GM12878 (cell line): ENCODE data around the gene ZNF608.

Experiments used
- CEBPB ChIP-seq, 2 experiments: fragments of 150-350 bp in 1 of 2; IDR thresholded peaks; 2 replicates each; pipeline ENCODE4 v1.6.1; 2012 to 2014; ENCODE audit warnings: low read depth in 2 of 2, low read length in 2 of 2, borderline replicate concordance in 1 of 2, inconsistent platforms in 1 of 2
- CEBPZ ChIP-seq: fragments of 150-350 bp; IDR thresholded peaks from 2 replicates; pipeline ENCODE4 v1.6.1; 2016; ENCODE audit warnings: low read depth, low read length
- E2F4 ChIP-seq: IDR thresholded peaks from 2 replicates; pipeline ENCODE4 v1.6.1; 2012; ENCODE audit warnings: low read depth, low read length, improper control_type of control experiment
- EGR1 ChIP-seq, 2 experiments: IDR thresholded peaks; 1 replicate in 1 of 2; 2 replicates in 1 of 2; pipeline ENCODE4 v1.6.1; 2011 to 2012; ENCODE audit warnings: low read depth in 2 of 2, low read length in 2 of 2, borderline replicate concordance in 1 of 2, mild to moderate bottlenecking in 1 of 2, moderate library complexity in 1 of 2
- MXI1 ChIP-seq: fragments of 150-350 bp; IDR thresholded peaks from 2 replicates; pipeline ENCODE4 v1.6.1; 2011; ENCODE audit warnings: low read depth, mild to moderate bottlenecking, inconsistent platforms, low read length, improper control_type of control experiment
- RCOR1 ChIP-seq: conservative IDR thresholded peaks from 2 replicates; pipeline ENCODE4 v1.6.1; 2012; ENCODE audit warnings: low read depth, low read length, improper control_type of control experiment
- SIN3A ChIP-seq: IDR thresholded peaks from 2 replicates; pipeline ENCODE4 v1.6.1; 2012; ENCODE audit warnings: low read depth, low read length, improper control_type of control experiment
- SMAD5 ChIP-seq: IDR thresholded peaks from 2 replicates; pipeline ENCODE4 v1.6.1; 2016; ENCODE audit warnings: antibody characterized with exemption, low read depth
- SP1 ChIP-seq: IDR thresholded peaks from one replicate; pipeline ENCODE4 v1.6.1; 2011; ENCODE audit warnings: low read depth, low read length
- YBX1 ChIP-seq: fragments of 450-650 bp; IDR thresholded peaks from 2 replicates; pipeline ENCODE4 v1.6.1; 2016; ENCODE audit warnings: antibody characterized with exemption
- YY1 ChIP-seq: IDR thresholded peaks from 2 replicates; pipeline ENCODE4 v1.6.1; 2011; ENCODE audit warnings: low read depth, mild to moderate bottlenecking, low read length
- TF ChIP-seq, protein P1 (sequence below), 3 experiments: IDR thresholded peaks in 2 of 3; conservative IDR thresholded peaks in 1 of 3; 2 replicates each; pipeline ENCODE4 v1.5.1; 2011; ENCODE audit warnings: low read depth in 3 of 3, low read length in 3 of 3, mild to moderate bottlenecking in 3 of 3, control low read depth in 2 of 3, moderate library complexity in 2 of 3, inconsistent platforms in 1 of 3, mixed read lengths in 1 of 3; ENCODE audit not compliant: control insufficient read depth in 2 of 3, insufficient read depth in 1 of 3; ENCODE audit errors: extremely low read depth in 1 of 3

- TF ChIP-seq, protein P1, sequence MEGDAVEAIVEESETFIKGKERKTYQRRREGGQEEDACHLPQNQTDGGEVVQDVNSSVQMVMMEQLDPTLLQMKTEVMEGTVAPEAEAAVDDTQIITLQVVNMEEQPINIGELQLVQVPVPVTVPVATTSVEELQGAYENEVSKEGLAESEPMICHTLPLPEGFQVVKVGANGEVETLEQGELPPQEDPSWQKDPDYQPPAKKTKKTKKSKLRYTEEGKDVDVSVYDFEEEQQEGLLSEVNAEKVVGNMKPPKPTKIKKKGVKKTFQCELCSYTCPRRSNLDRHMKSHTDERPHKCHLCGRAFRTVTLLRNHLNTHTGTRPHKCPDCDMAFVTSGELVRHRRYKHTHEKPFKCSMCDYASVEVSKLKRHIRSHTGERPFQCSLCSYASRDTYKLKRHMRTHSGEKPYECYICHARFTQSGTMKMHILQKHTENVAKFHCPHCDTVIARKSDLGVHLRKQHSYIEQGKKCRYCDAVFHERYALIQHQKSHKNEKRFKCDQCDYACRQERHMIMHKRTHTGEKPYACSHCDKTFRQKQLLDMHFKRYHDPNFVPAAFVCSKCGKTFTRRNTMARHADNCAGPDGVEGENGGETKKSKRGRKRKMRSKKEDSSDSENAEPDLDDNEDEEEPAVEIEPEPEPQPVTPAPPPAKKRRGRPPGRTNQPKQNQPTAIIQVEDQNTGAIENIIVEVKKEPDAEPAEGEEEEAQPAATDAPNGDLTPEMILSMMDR (IDR thresholded peaks at IDR 0.05 in 2 of 3, conservative IDR thresholded peaks at IDR 0.05 in 1 of 3; ENCODE audit: control insufficient read depth in 2 of 3, extremely low read depth in 1 of 3, insufficient read depth in 1 of 3, low read depth in 3 of 3, low read length in 3 of 3) = no peak
- TF ChIP-seq MXI1 (no peak), YBX1 (no peak), CEBPB (IDR thresholded peaks at IDR 0.05; ENCODE audit: borderline replicate concordance in 1 of 2, low read depth in 2 of 2, low read length in 2 of 2) (no peak), SMAD5 (no peak), E2F4 (no peak), SP1 (no peak), CEBPZ (no peak), YY1 (no peak), SIN3A (no peak), RCOR1 (no peak), EGR1 (IDR thresholded peaks at IDR 0.05; ENCODE audit: borderline replicate concordance in 1 of 2, low read depth in 2 of 2, low read length in 2 of 2) (no peak)
These were observed 9.6 kb downstream of the ZNF608 start for GRCh38 chr5:124736805-124737188.
